ENCODE measurements around the gene TTLL9.
"Not testable (repeated sequence)": the region's sequence is repeated elsewhere in the genome, so short reads cannot be mapped to it uniquely, and the experiment has no call there.

The TTLL9 gene

DNA sequence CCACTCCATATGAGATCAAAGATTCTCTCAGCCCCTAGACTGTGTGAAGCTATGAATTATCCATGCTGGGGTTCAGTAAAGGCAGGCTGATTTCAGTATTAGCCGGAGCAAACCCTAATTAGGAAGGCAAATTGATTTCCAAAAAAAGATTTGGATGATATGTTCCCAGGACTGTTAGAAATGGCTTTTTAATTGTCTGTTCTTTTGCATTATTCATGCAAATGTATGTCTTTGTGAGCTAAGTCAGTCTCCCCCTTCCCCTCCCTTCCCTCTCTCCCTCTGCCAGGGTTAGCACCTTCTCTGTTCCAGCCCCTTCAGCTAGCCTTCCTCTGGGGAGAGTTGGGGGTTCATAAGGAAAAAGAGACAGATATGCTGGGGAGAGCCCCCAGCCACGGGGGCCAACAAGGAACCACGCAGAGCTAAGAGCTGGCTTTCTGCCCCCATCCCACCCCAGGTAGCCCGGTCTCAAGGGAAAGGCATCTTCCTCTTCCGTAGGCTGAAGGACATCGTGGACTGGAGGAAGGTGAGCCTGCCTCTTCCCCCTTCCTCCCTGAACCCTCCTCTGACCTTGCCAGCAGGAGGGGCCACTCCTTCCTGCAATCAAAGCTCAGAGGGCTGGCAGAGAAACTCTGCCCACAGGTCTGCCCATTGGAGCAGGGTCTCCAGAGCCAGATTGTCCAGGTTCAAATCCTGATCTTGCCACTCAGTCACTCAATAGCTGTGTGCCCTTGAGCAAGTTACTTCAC, 49.1 kb downstream of the TTLL9 start:
- TF ChIP-seq RARB (CRISPR knock-in tag; IDR thresholded peaks at IDR 0.05) = no peak
- no peak for TF ChIP-seq ARNTL (CRISPR knock-in tag; IDR thresholded peaks at IDR 0.05; ENCODE audit: borderline replicate concordance, low read depth)
- TF ChIP-seq, protein P1, sequence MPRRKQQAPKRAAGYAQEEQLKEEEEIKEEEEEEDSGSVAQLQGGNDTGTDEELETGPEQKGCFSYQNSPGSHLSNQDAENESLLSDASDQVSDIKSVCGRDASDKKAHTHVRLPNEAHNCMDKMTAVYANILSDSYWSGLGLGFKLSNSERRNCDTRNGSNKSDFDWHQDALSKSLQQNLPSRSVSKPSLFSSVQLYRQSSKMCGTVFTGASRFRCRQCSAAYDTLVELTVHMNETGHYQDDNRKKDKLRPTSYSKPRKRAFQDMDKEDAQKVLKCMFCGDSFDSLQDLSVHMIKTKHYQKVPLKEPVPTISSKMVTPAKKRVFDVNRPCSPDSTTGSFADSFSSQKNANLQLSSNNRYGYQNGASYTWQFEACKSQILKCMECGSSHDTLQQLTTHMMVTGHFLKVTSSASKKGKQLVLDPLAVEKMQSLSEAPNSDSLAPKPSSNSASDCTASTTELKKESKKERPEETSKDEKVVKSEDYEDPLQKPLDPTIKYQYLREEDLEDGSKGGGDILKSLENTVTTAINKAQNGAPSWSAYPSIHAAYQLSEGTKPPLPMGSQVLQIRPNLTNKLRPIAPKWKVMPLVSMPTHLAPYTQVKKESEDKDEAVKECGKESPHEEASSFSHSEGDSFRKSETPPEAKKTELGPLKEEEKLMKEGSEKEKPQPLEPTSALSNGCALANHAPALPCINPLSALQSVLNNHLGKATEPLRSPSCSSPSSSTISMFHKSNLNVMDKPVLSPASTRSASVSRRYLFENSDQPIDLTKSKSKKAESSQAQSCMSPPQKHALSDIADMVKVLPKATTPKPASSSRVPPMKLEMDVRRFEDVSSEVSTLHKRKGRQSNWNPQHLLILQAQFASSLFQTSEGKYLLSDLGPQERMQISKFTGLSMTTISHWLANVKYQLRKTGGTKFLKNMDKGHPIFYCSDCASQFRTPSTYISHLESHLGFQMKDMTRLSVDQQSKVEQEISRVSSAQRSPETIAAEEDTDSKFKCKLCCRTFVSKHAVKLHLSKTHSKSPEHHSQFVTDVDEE (CRISPR knock-in tag; IDR thresholded peaks at IDR 0.05) = no peak
- TF ChIP-seq ESRRG (CRISPR knock-in tag; IDR thresholded peaks at IDR 0.05) = no peak
- no peak for TF ChIP-seq ISL1 (CRISPR knock-in tag; IDR thresholded peaks at IDR 0.05)
- TF ChIP-seq BACH2 (CRISPR knock-in tag; IDR thresholded peaks at IDR 0.05; ENCODE audit: borderline replicate concordance) = no peak
- TF ChIP-seq TCF4 (CRISPR knock-in tag; IDR thresholded peaks at IDR 0.05; ENCODE audit: borderline replicate concordance) = no peak
- no peak for TF ChIP-seq ZFP3 (CRISPR knock-in tag; IDR thresholded peaks at IDR 0.05)
- TF ChIP-seq, protein P2, sequence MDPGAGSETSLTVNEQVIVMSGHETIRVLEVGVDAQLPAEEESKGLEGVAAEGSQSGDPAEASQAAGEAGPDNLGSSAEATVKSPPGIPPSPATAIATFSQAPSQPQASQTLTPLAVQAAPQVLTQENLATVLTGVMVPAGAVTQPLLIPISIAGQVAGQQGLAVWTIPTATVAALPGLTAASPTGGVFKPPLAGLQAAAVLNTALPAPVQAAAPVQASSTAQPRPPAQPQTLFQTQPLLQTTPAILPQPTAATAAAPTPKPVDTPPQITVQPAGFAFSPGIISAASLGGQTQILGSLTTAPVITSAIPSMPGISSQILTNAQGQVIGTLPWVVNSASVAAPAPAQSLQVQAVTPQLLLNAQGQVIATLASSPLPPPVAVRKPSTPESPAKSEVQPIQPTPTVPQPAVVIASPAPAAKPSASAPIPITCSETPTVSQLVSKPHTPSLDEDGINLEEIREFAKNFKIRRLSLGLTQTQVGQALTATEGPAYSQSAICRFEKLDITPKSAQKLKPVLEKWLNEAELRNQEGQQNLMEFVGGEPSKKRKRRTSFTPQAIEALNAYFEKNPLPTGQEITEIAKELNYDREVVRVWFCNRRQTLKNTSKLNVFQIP (CRISPR knock-in tag; IDR thresholded peaks at IDR 0.05; ENCODE audit: borderline replicate concordance, low read depth) = no peak
- TF ChIP-seq ZNF70 (CRISPR knock-in tag; IDR thresholded peaks at IDR 0.05) = no peak
- TF ChIP-seq SNAI2 (CRISPR knock-in tag; IDR thresholded peaks at IDR 0.05) = no peak
- ATAC-seq = no peak

DNA sequence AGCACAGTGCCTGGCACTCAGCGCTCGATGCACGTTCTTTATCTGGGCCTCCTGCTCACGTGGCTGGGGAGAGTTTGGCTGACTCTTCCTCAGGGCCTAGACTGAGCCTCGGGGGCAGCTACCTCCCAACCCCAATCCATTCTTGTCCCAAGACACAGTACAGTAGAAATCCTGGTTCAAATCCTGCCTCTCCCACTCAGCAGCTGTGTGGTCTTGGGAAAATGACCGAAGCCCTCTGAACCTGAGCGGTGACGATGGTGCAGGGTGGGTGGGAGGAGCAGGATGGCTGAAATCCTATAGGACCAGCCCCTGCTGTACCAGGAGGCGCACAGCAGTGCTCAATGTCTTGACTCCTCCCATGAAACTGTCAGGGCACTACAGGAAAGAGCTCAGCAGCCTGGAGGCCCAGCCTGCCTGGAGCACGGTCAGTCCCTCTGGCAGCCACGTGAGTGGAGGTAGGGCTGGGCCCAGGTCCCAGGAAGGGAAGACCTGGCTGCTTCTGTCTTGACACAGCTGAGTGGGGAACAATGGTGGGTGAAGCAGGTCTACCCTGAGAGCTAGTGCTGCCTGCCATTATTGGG, 49.9 kb downstream of the TTLL9 start:
- no peak for ATAC-seq
- TF ChIP-seq, protein P2 (CRISPR knock-in tag; IDR thresholded peaks at IDR 0.05; ENCODE audit: borderline replicate concordance, low read depth) = no peak
- no peak for TF ChIP-seq SNAI2 (CRISPR knock-in tag; IDR thresholded peaks at IDR 0.05)
- no peak for TF ChIP-seq ZNF8 (CRISPR knock-in tag; IDR thresholded peaks at IDR 0.05)
- no peak for TF ChIP-seq OSR1 (CRISPR knock-in tag; IDR thresholded peaks at IDR 0.05)
- TF ChIP-seq ARNTL (CRISPR knock-in tag; IDR thresholded peaks at IDR 0.05; ENCODE audit: borderline replicate concordance, low read depth) = no peak
- no peak for TF ChIP-seq ZNF565 (CRISPR knock-in tag; conservative IDR thresholded peaks at IDR 0.05; ENCODE audit: low read depth)
- no peak for TF ChIP-seq GLIS3 (CRISPR knock-in tag; IDR thresholded peaks at IDR 0.05)
- no peak for TF ChIP-seq TCF4 (CRISPR knock-in tag; IDR thresholded peaks at IDR 0.05; ENCODE audit: borderline replicate concordance)
- TF ChIP-seq, protein P1 (CRISPR knock-in tag; IDR thresholded peaks at IDR 0.05) = no peak
- TF ChIP-seq ESRRG (CRISPR knock-in tag; IDR thresholded peaks at IDR 0.05) = no peak

DNA sequence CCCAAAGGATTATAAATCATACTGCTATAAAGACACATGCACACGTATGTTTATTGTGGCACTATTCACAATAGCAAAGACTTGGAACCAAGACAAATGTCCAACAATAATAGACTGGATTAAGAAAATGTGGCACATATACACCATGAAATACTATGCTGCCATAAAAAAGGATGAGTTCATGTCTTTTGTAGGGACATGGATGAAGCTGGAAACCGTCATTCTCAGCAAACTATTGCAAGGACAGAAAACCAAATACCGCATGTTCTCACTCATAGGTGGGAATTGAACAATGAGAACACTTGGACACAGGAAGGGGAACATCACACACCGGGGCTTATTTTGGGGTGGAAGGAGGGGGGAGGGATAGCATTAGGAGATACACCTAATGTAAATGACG, 51.0 kb downstream of the TTLL9 start:
- ATAC-seq = not testable (repeated sequence)

DNA sequence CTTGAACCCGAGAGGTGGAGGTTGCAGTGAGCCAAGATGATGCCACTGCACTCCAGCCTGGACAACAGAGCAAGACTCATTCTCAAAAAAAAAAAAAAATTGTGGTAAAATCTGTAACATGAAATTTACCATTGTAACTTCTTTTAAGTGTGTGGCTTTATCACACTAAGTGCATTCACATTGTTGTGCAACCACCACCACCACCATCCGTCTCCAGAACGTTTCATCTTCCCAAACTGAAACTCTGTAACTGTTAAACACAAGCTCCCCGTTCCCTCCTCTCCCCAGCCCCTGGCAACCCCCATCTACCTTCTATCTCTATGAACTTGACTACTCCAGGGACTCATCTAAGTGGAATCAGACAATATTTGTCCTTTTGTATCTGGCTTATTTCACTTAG, 51.7 kb downstream of the TTLL9 start:
- ATAC-seq = no peak
- TF ChIP-seq, protein P2 (CRISPR knock-in tag; IDR thresholded peaks at IDR 0.05; ENCODE audit: borderline replicate concordance, low read depth) = no peak
- TF ChIP-seq, protein P3, sequence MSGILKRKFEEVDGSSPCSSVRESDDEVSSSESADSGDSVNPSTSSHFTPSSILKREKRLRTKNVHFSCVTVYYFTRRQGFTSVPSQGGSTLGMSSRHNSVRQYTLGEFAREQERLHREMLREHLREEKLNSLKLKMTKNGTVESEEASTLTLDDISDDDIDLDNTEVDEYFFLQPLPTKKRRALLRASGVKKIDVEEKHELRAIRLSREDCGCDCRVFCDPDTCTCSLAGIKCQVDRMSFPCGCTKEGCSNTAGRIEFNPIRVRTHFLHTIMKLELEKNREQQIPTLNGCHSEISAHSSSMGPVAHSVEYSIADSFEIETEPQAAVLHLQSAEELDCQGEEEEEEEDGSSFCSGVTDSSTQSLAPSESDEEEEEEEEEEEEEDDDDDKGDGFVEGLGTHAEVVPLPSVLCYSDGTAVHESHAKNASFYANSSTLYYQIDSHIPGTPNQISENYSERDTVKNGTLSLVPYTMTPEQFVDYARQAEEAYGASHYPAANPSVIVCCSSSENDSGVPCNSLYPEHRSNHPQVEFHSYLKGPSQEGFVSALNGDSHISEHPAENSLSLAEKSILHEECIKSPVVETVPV (CRISPR knock-in tag; IDR thresholded peaks at IDR 0.05) = no peak
- TF ChIP-seq SNAI2 (CRISPR knock-in tag; IDR thresholded peaks at IDR 0.05) (no peak), ZFP30 (CRISPR knock-in tag; IDR thresholded peaks at IDR 0.05) (no peak), RARB (CRISPR knock-in tag; IDR thresholded peaks at IDR 0.05) (no peak), ARNTL (CRISPR knock-in tag; IDR thresholded peaks at IDR 0.05; ENCODE audit: borderline replicate concordance, low read depth) (no peak), ZC3H10 (CRISPR knock-in tag; IDR thresholded peaks at IDR 0.05) (no peak), OSR1 (CRISPR knock-in tag; IDR thresholded peaks at IDR 0.05) (no peak), ZNF70 (CRISPR knock-in tag; IDR thresholded peaks at IDR 0.05) (no peak)
- TF ChIP-seq, protein P1 (CRISPR knock-in tag; IDR thresholded peaks at IDR 0.05) = no peak
